Prostate gland (tissue), 2 donors: ENCODE measurements around the gene ADM5. TPM values are rescaled to one million over a fixed set of nuclear protein-coding genes. Genes with fewer than 3 reads are reported as not detected.

Experiments
- DNase-seq: peaks from one replicate; pipeline ENCODE4 v3.0.0-alpha.2; 2019; ENCODE audit warnings: low spot score
- H3K27ac ChIP-seq, 2 donors: fragments of 200-600 bp; sonication (generic); 2 replicates each; pipeline ENCODE4 v1.5.1; 2017 to 2019
- H3K27me3 ChIP-seq: fragments of 200-600 bp; sonication (generic); replicated peaks from 2 replicates; pipeline ENCODE4 v1.5.1; 2019; ENCODE audit not compliant: insufficient read depth
- H3K36me3 ChIP-seq, 2 donors: fragments of 200-600 bp; sonication (generic); 1 replicate in 1 of 2; 2 replicates in 1 of 2; pipeline versions ENCODE4 v1.5.1 to v1.8.1; 2017 to 2019
- H3K4me1 ChIP-seq: fragments of 200-600 bp; sonication (generic); replicated peaks from 2 replicates; pipeline ENCODE4 v1.5.1; 2019
- H3K4me3 ChIP-seq, 2 donors: fragments of 200-600 bp; sonication (generic); 2 replicates each; pipeline ENCODE4 v1.5.1; 2017 to 2019
- H3K9me3 ChIP-seq: fragments of 200-600 bp; sonication (generic); 2 replicates; pipeline ENCODE4 v1.5.1; 2017
- CTCF ChIP-seq, 4 experiments: fragments of 200-600 bp in 2 of 4; fragments of 450-650 bp in 2 of 4; sonication (generic) in 2 of 4; IDR thresholded peaks; 1 replicate in 3 of 4; 2 replicates in 1 of 4; pipeline ENCODE4 v1.5.1; 2016 to 2019; ENCODE audit warnings: antibody characterized with exemption in 4 of 4, mild to moderate bottlenecking in 2 of 4, moderate library complexity in 2 of 4
- POLR2A ChIP-seq: fragments of 450-650 bp; IDR thresholded peaks from one replicate; pipeline ENCODE4 v1.6.1; 2016; ENCODE audit warnings: antibody characterized with exemption, mild to moderate bottlenecking
- POLR2AphosphoS5 ChIP-seq: sonication (generic); formaldehyde crosslinking; IDR thresholded peaks from one replicate; pipeline ENCODE4 v1.6.1; 2017; ENCODE audit warnings: antibody characterized with exemption
- WGBS: methylation state at CpG from one replicate; pipeline ENCODE4 v1.1.5; 2018; 5-methylcytosine and 5-hydroxymethylcytosine counted together
- intact Hi-C: fragments of 100-400 bp; cut with DNase I; formaldehyde crosslinking; loops from one replicate; pipeline ENCODE4 v1.14.2; 2022
- total RNA-seq, 2 donors: library from RNA; depleted of rRNA; stranded (reverse); fragments of >200 nt; gene quantifications; one replicate each; pipeline ENCODE4 v1.1.0, GENCODE V29; 2016

The ADM5 gene
- total RNA-seq, 2 donors from 2014 or later: 0.68 to 6.1 TPM

GRCh38 chr19:49684251-49684982 lies 5.0 kb upstream of the ADM5 start:
- intact Hi-C loops: no loop called here
- peaks cover 9 to 29% of the 10 kb centered on the region in 2 donors for H3K36me3 ChIP-seq

GRCh38 chr19:49684983-49685553 lies 4.3 kb upstream of the ADM5 start:
- H3K36me3 ChIP-seq: peaks cover 9 to 29% of the 10 kb centered on the region in 2 donors
- H3K4me3 ChIP-seq: no peak overlapping the region
- no peaks in the 10 kb centered on the region for H3K9me3 ChIP-seq
- intact Hi-C loops: no loop called here
- no peak for DNase-seq
- peaks cover 5% of the 10 kb centered on the region for H3K4me1 ChIP-seq
- no peak overlapping the region for H3K27ac ChIP-seq
- H3K27me3 ChIP-seq: no peaks in the 10 kb centered on the region
- TF ChIP-seq CTCF (IDR thresholded peaks at IDR 0.05) (no peak), POLR2A (no peak), POLR2AphosphoS5 (no peak)
- WGBS: 76% methylated on average over 13 of the region's 13 CpGs

More at GRCh38 chr19:49684251-49684982, 5.0 kb upstream of the ADM5 start:
- H3K4me3 ChIP-seq: no peak overlapping the region
- no peak overlapping the region for H3K27ac ChIP-seq
- H3K4me1 ChIP-seq: peaks cover 8% of the 10 kb centered on the region
- H3K27me3 ChIP-seq: no peaks in the 10 kb centered on the region
- TF ChIP-seq POLR2A (no peak), POLR2AphosphoS5 (no peak), CTCF (IDR thresholded peaks at IDR 0.05) (peak in 2 of 4 experiments; percentile 27 to 31)
- H3K9me3 ChIP-seq: no peaks in the 10 kb centered on the region
- no peak for DNase-seq
- 79% methylated on average over 28 of the region's 35 CpGs for WGBS

GRCh38 chr19:49685845-49686332 lies 3.5 kb upstream of the ADM5 start:
- no peaks in the 10 kb centered on the region for H3K4me1 ChIP-seq
- no peaks in the 10 kb centered on the region for H3K9me3 ChIP-seq
- H3K4me3 ChIP-seq: no peak overlapping the region
- no peak for DNase-seq
- 58% methylated on average over 23 of the region's 23 CpGs for WGBS
- H3K36me3 ChIP-seq: peaks cover 9 to 29% of the 10 kb centered on the region in 2 donors
- TF ChIP-seq CTCF (IDR thresholded peaks at IDR 0.05): no peak
- TF ChIP-seq POLR2A: no peak
- no peak for TF ChIP-seq POLR2AphosphoS5
- H3K27me3 ChIP-seq: no peaks in the 10 kb centered on the region
- intact Hi-C loops: no loop called here
- H3K27ac ChIP-seq: no peak overlapping the region

- Histone ChIP-seq H3K27ac (no peak overlapping the region), H3K4me3 (no peak overlapping the region), H3K27me3 (no peaks in the 10 kb centered on the region), H3K9me3 (no peaks in the 10 kb centered on the region), H3K4me1 (no peaks in the 10 kb centered on the region), H3K36me3 (peaks cover 9 to 29% of the 10 kb centered on the region in 2 donors)
- intact Hi-C loops: no loop called here
- no peak for TF ChIP-seq CTCF (IDR thresholded peaks at IDR 0.05)
- no peak for TF ChIP-seq POLR2AphosphoS5
- 87% methylated on average over 21 of the region's 27 CpGs for WGBS
- no peak for DNase-seq
Observed at GRCh38 chr19:49686503-49687088, 2.8 kb upstream of the ADM5 start.
